ENCODE data around the gene CKAP5.
A peak's percentile ranks its signal among the peaks of the same experiment; 100 is the strongest.
"Not testable (repeated sequence)": the region's sequence is repeated elsewhere in the genome, so short reads cannot be mapped to it uniquely, and the experiment has no call there.

CKAP5 gene

DNA sequence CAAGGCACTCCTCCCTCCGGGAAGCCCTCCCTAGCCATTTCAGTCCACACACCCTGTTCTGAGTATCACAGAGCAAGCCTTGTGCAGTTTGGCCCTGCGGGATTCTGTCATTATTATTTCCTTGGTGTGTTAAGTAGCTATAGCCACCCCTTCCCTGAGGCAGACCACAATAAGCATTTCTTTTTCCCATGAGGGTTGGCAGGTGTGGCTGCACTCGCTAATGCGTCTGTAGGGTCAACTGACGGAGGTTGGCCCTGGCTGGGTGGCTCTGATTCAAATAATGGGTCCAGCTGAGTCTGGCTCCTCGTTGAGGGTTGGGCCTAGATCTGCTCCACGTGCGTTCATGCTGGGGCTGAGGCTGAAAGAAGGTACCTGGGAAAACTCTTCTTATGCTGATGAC lies 122.0 kb downstream of the CKAP5 start:
- no peak for DNase-seq

DNA sequence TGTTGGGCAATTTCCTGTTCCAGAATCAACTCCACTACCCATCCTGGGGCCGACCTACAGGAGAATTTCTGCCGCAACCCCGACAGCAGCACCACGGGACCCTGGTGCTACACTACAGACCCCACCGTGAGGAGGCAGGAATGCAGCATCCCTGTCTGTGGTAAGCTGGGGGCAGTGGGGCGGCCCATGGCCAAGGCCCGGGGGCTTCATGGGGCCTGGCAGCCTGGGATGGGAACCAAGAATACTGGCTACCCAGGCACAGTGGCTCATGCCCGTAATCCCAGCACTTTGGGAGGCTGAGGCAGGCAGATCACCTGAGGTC lies 122.8 kb downstream of the CKAP5 start:
- no peak for DNase-seq

DNA sequence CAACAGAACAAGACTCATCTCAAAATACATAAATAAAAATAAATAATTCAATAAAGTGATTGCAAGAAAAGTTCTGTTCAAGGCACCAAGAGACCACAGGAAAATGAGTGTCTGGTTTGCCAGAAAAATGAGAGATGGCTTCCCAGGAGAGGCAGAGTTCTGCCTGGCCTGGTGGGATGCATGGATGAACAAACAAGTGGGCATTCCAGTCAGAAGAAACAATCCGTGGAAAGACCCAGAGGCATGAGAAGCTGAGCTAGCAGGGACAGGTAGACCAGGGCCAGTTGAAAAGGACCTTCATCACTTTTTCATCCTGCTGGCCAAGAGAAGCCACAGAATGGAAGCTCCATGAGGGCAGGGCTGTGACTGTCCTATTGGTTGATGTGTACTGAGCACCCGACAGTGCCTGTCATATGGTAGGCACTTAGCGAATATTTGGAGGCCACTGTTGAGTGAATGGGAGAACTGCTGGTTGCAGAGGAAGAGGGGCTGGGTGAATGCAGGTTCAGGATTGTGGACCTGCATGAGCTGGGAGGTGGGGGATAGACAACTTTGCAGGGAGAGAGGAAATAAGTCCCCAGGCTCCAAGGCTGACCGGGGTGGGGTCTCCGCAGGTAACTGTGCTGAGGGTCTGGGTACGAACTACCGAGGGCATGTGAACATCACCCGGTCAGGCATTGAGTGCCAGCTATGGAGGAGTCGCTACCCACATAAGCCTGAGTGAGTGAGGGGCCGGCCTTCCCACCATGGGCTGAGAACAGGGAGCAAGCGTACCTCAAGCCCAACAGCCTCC lies 123.3 kb downstream of the CKAP5 start:
- no peak for DNase-seq

DNA sequence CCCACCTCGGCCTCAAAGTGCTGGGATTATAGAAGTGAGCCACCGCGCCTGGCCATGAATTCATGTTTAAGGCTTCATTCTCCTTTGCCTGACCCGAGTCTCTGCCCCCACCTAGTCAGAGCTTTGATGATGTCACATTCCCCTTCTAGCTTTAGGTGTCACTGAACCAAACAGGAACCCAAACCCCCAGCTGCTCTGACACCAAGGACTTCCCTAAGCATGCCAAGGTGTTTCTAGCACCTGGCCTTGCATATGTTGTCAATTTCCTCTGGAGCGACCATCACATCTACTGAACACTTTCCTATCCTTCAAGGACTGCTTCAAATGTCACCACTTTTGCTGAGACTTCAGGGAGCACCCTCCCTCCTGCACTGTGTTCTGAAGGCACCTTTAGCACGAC lies 124.8 kb downstream of the CKAP5 start:
- no peak for DNase-seq

DNA sequence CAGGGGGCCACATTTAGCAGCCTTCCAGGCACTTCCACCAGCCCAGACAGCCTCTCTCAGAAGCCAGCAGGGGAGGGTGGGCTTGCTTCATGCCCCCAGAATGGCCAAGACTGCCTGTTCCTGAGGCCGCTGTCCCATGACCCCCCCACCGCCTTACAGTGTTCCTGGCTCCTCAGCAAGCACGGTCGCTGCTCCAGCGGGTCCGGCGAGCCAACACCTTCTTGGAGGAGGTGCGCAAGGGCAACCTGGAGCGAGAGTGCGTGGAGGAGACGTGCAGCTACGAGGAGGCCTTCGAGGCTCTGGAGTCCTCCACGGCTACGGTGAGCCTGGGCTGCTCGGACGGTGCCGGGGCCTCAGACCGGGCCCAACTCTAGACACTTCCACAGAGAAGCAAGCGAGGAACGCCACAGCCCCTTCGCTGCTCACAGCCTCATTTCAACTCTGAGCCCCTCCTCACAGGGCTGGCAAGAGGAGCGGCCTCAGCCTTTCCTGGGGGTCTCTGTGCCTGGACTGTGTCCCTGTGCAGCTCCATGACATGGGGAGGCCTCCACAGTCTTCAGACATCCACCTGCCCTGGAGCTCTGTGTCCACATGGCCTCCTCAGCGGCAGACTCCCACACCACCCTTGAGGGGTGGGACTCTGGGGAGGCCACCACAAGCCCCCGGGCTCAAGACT lies 126.4 kb downstream of the CKAP5 start:
- no peak for DNase-seq

DNA sequence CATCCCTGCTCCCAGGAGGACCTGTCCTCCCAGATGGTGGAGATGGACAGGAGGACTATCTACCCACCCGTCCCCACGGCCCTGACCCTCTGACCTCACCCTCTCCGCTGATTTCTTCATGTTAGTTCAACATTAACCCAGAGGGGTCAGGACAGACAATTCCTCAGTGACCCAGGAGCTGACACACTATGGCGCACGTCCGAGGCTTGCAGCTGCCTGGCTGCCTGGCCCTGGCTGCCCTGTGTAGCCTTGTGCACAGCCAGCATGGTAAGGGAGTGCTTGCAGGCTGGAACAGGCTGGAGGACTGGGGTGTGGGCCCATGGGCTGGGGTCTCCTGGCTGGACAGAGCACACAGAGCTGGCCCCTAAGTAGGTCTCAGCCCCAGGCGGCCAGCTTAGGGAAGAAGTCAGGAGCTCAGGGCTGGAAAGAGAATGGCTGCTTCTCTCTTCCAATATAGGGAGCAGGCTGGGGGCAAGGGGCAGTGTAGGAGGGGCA lies 127.0 kb downstream of the CKAP5 start, which contains the start of gene F2:
F2 (plus strand) TSS at position 166 of the 495 bp plus-strand sequence; CDS start at position 189, 23 bp downstream.
- DNase-seq, result no peak

DNA sequence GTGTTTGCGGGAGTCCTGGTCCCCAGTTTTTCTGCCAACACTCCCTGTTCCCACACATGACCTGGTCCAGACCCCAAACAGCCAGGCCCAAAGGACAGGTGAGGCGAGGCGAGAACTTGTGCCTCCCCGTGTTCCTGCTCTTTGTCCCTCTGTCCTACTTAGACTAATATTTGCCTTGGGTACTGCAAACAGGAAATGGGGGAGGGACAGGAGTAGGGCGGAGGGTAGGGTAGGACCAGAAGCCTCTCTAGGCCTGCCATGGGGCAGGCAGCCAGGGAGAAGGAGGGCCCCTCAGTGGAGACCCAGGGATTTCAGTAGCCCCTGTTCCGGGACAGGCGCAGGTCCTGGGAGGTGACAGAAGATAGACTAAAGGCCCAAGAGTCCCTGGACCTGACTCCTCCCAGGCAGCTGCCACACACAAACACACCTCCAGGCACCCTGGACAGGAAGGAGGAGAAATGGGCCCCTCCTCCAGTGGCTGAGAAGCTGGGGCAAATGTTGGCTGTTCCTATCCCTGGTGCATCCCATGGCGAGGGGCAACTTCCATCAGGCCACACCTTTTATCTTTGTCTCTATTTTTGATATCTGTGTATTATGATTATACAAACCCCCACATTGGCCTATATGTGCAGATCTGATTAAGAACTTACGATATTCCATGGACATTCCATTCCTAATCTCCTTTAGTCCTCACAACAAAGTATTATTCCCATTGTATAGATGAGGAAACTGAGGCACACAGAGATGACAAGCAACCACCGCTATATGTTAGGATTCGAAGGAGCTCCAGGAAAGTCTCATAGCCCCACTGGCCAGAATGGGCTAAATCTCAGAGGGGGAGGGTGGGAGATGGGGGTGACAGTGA lies 127.7 kb downstream of the CKAP5 start:
- no peak for DNase-seq

DNA sequence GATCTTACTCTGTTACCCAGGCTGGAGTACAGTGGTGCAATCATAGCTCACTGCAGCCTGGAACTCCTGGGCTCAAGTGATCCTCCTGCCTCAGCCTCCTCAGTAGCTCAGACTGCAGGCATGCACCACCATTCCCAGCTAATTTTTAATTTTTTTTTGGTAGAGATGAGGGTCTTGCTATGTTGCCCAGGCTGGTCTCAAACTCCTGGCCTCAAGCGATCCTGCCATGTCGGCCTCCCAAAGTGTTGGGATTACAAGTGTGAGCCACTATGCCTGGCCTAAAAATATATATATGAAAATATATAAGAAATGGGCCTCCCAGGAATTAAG lies 128.3 kb downstream of the CKAP5 start:
- DNase-seq, result not testable (repeated sequence)

DNA sequence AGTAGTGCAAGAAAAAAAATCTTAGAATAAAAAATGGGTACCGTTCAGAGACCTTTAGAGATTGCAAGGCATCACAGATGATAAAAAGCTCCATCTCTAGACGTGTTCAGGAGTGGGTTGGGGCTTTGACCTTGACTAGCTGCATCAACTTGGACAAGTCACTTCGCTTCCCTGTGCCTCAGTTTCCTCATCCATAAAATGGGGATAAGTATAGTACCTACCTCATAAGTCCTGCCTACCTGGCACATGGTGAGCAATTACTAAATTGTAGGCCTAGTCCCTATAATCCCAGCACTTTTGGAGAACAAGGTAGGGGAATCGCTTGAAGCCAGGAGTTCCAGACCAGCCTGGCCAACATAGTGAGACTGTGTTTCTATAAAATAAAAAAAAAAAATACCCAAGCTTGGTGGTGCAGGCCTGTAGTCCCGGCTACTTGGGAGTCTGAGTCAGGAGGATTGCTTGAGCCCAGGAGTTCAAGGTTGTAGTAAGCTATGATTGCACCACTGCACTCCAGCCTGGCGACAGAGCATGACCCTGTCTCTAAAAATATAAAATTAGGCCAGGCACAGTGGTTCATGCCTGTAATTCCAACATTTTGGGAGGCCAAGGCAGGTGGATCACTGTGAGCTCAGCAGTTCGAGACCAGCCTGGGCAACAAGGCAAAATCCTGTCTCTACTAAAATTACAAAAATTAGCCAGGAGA lies 133.1 kb downstream of the CKAP5 start:
- no peak for DNase-seq

DNA sequence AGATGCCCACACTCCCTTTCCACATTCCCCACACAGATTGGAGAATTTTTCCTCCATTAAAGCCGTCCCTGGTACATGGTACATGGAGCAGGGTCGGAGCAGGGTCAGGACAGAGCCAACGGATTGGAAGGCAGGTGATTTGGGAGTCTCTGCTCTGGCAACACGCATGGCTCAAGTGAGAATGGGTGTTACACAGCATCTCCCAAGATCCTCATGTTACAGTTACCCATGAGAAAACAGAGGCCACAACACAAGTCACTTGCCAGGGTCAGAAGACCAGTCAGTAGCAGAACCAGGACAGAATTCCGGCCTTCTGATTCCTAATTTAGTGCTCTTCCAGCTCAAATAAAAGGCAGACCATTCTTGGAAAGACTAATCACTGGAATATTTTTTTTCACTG lies 134.8 kb downstream of the CKAP5 start:
- DNase-seq, result no peak

DNA sequence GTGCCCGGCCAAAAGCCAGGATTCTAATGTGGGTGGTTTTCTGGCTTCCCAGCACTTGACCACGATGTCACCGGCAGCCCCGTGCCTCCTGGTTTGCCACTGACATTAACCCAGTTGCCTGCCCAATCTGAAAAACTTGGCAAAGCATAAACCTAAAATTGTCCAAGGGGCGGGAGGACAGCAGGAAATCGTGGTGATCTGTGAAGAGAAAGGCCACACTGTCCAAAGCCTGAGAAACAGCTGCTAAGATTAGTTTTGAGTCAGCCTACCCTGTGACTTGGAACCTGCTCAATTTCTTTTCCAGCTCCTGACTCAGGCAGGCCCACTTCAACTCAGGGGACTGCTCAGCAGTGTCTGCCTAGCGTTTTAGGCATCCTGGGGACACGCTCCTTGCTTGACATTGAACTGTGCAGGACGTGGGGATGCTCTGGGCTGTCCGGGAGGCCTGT lies 135.2 kb downstream of the CKAP5 start:
- DNase-seq, result no peak

DNA sequence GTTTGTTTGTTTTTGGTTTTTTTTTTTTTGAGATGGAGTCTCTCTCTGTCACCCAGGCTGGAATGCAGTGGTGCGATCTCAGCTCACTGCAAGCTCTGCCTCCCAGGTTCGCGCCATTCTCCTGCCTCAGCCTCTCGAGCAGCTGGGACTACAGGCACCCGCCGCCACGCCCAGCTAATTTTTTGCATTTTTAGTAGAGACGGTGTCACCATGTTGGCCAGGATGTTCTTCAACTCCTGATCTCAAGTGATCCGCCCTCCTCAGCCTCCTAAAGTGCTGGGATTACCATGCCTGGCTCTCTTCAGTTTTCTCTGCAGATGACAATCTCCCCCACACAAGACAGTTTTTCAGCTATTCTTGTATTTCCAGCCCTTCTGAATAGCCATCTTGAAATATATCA lies 136.7 kb downstream of the CKAP5 start:
- DNase-seq, result not testable (repeated sequence)

DNA sequence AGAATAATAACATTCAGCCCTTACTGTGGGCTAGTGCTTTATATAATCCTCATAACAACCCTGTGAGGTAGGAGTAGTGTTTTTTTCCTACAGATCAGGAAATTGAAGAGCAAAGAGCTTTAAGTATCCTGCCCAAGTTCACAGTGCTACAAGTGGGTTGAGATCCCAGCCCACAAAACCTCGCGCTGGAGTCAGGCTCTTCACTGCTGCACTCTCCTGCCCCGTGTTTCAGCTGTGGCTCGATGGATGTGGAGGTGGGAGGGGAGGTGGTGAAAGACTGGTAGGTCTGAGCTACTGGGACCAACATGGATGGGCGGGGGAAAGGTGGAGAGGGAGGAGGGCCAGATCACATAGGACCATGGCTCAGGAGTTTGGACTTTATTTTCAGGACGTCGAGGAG lies 139.2 kb downstream of the CKAP5 start:
- DNase-seq, result no peak

DNA sequence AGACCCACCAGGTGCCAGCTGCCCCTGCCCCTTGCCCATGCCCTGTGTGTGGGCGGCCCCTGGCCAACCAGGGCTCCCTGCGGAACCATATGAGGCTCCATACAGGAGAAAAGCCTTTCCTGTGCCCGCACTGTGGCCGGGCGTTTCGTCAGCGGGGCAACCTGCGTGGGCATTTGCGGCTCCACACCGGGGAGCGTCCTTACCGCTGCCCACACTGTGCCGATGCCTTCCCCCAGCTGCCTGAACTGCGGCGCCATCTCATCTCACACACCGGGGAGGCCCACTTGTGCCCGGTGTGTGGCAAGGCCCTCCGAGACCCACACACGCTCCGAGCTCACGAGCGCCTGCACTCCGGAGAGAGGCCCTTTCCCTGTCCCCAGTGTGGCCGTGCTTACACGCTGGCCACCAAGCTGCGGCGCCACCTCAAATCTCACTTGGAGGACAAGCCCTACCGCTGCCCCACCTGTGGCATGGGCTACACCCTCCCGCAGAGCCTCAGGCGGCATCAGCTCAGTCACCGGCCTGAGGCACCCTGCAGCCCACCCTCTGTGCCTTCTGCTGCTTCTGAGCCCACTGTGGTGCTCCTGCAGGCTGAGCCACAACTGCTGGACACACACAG lies 140.9 kb downstream of the CKAP5 start:
- DNase-seq, result no peak

DNA sequence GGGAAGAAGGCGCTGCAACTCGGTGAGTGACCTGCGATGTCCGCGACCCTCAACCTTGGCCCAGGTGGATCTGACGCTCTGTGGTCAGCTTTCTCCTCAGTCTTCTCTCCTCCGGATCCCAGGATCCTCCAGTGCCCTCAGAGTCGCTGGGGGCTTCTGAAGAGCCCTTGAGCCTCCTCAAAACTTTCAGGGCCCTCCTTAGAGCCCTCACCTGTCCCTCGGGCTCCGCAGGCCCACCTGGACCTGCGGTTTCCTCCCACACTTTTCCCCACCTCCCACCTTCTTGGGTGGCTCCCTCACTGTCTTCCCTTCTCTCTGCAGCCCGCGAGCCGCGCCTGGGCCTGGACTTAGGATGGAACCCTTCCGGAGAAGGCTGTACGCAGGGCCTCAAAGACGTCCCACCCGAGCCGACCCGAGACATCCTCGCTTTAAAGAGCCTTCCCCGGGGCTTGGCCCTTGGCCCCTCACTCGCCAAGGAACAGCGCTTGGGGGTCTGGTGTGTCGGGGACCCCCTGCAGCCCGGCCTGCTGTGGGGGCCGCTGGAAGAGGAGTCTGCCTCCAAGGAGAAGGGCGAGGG lies 144.9 kb downstream of the CKAP5 start:
- DNase-seq, result peak; percentile 32

DNA sequence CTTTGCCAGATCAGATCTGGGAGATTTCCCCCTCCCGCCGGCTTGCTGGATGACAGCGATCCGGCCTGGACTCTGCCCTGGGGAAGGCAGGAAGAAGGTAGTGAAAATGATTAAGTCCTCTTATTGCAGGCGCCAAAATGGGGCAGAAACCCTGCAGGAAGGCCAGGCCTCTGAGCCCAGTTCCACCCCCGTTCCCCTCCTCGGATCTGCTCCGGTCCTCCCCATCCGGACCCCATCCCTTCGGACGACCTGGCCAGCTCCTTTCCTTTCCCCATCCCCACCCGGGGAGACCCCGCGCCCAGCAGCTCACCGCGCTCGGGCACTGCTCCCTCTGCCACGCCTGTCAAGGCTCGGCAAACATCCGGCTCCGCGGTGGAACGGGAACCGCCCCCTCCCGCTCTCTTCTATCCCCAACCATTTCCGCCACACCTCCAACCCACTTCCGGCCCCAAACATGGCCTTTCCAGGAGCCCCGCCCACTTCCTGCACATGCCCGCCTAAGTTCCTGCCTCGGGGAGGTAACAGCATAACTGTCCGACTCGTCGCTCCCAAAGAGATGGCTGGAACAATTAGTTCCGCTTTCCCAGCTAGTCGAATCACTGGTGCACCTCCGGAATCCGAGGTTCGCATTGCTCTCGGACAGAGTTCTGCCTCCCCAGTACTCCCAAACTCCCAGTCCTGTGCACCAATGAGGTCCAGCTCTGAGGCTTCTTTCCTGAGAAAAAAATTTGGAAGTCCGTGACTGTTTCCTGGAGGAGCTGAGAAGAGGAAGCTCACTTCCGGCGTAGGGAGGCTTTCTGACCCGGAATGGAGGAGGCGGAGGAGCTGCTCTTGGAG lies 145.6 kb downstream of the CKAP5 start, which contains the start of the genes ARHGAP1 and ZNF408:
ARHGAP1 (minus strand) TSS at position 379 of the 837 bp plus-strand sequence. CDS start 4,512 bp downstream, outside the sequence.
ZNF408 (plus strand) TSS at position 791 of the 837 bp plus-strand sequence; CDS start at position 808, 17 bp downstream.
- DNase-seq, result peak; percentile 100

DNA sequence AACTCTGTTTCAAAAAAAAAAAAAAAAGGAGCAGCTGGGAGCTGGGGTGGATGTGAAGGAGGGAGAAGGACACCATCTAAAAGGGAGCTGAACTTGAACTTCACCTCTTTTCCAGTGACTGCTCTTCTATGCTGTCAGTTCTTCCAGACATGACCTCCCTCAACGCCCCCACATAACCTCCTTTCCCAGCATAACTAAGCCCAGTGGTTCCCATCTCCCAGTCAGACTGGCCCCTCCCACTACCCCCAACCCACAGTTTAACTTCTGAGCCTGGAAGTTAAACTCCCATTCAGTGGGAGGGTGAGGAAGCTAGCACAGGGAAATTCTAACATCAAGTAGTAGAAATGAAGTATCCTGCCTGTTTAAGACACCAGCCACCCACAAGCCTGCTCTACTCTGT lies 147.5 kb downstream of the CKAP5 start:
- no peak for DNase-seq

DNA sequence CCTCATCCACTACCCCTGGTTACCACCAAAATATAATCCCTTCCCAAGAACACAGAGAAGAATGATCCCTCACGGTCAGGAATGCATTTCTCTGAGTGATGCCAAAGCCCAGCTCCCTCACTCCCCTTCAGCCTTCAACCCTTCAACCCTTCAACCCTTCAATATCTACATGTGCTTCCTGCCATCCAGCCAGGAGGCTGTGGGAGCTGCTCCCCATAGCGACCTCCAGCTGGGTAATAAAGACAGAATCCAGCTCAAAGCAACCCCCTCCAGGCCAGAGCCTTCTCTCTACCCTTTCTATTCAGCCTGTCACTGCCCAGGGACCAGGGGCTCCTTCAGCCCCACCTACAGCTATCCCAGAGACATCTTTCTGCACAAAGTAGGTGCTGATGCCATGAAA lies 148.4 kb downstream of the CKAP5 start:
- no peak for DNase-seq

DNA sequence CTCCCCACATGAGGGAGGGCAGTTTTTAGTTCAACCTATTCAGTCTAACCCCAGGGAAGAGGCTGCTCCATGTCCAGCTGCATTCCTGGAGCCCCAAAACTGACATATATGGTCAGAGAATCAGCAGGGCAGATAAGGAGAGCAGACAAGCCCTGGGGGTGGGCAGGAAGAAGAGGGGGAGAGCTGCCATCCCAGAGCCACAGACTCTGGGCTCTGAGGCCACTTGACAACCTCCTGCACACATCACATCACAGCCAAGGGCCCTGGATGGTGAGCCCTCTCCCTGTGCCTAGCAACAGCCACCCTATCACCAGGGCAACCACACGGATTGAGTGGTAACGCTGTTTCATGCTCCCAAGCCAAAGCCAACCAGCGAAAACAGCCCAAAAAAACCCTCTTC lies 148.8 kb downstream of the CKAP5 start:
- DNase-seq, result no peak

DNA sequence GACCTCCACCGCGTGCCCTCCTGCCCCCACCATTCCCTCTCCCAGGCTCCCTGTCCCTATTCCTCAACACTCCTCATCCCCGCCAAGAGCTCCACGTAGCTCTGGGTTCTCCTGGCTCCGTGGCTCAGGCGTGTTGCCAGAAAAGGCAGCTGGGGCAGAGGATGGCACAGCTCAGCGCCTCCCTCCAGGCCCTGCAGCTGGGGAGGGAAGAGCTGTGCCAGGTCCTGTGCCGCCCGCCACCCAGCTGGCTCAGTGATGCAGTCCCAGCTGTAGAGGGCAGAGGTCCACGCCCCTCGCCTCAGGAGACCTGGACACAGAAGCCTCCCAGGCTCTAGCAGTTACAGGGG lies 149.9 kb downstream of the CKAP5 start:
- no peak for DNase-seq

Data from stimulated activated CD8-positive, alpha-beta memory T cell treated with anti-CD3 and anti-CD28 coated beads, Interleukin-4, amount 100 ng/mL, for 48 hours (primary cell).